Panc1 (cell line): Measurements from ENCODE around the gene LARP4B. TPM values are rescaled to one million over a fixed set of nuclear protein-coding genes. Genes with fewer than 3 reads are reported as not detected.
A peak's percentile ranks its signal among the peaks of the same experiment; 100 is the strongest.

Experiments
- ATAC-seq: fragments of 200-7000 bp; cut with Tn5 transposase; 2 replicates; pipeline ENCODE4 v1.9.1; 2020; ENCODE audit warnings: mild to moderate bottlenecking, moderate library complexity
- BruUV-seq: library from RNA; stranded (reverse); fragments of 400-500 nt; replicated peaks from 2 replicates; lab custom pipeline; 2021; lab: Mats Ljungman, UMichigan
- CTCF ChIA-PET: fragments of 300-600 bp; sonication (Branson Sonifier 250); formaldehyde crosslinking; loops from one replicate; lab custom pipeline; 2022; ENCODE audit warnings: antibody characterized with exemption; lab: Charles Lee
- POLR2A ChIA-PET: fragments of 300-600 bp; sonication (Branson Sonifier 250); formaldehyde crosslinking; loops from one replicate; lab custom pipeline; 2022; ENCODE audit warnings: antibody characterized with exemption; lab: Charles Lee
- DNase-seq: peaks from one replicate; pipeline ENCODE4 v3.0.0-alpha.2; 2010; ENCODE audit warnings: low read depth, low spot score
- H3K27ac ChIP-seq: 2 replicates; pipeline ENCODE4 v1.5.1; 2011; ENCODE audit warnings: mild to moderate bottlenecking, low read length, inconsistent platforms
- H3K27me3 ChIP-seq: fragments of 200-500 bp; sonication (Bioruptor generic); 2 replicates; pipeline ENCODE4 v1.6.0; 2014; ENCODE audit warnings: low read length, inconsistent platforms; ENCODE audit not compliant: control insufficient read depth, insufficient read depth
- H3K36me3 ChIP-seq: fragments of 200-500 bp; sonication (Bioruptor generic); 2 replicates; pipeline ENCODE4 v1.5.1; 2014; ENCODE audit warnings: inconsistent platforms, mild to moderate bottlenecking, low read length, moderate library complexity; ENCODE audit not compliant: control insufficient read depth, insufficient read depth
- H3K4me1 ChIP-seq: 2 replicates; pipeline ENCODE4 v1.5.1; 2011; ENCODE audit warnings: inconsistent platforms, mild to moderate bottlenecking, low read length, moderate library complexity; ENCODE audit not compliant: control insufficient read depth, insufficient read depth
- H3K4me3 ChIP-seq, 2 experiments: 2 replicates each; pipeline ENCODE4 v1.5.1; 2011 to 2012; ENCODE audit warnings: low read depth in 2 of 2, low read length in 2 of 2, mild to moderate bottlenecking in 2 of 2, inconsistent platforms in 1 of 2, moderate library complexity in 1 of 2
- H3K9me3 ChIP-seq: fragments of 200-500 bp; sonication (Bioruptor generic); 2 replicates; pipeline ENCODE4 v1.5.1; 2014; ENCODE audit warnings: low read depth, mild to moderate bottlenecking, inconsistent platforms, low read length, moderate library complexity; ENCODE audit not compliant: control insufficient read depth, insufficient read depth
- CTCF ChIP-seq: fragments of 450-650 bp; IDR thresholded peaks from 2 replicates; pipeline ENCODE4 v1.5.1; 2017; ENCODE audit warnings: mild to moderate bottlenecking
- POLR2AphosphoS5 ChIP-seq: IDR thresholded peaks from 2 replicates; pipeline ENCODE4 v1.6.1; 2012; ENCODE audit warnings: mild to moderate bottlenecking, low read depth, low read length, moderate library complexity
- REST ChIP-seq, 2 experiments: IDR thresholded peaks; 2 replicates each; pipeline ENCODE4 v1.6.1; 2011 to 2012; ENCODE audit warnings: low read depth in 2 of 2, control low read depth in 1 of 2, low read length in 1 of 2, mild to moderate bottlenecking in 1 of 2, moderate library complexity in 1 of 2; ENCODE audit not compliant: insufficient read depth in 1 of 2
- SIN3A ChIP-seq: IDR thresholded peaks from 2 replicates; pipeline ENCODE4 v1.6.1; 2012; ENCODE audit warnings: low read depth, mild to moderate bottlenecking, low read length, moderate library complexity, borderline replicate concordance; ENCODE audit not compliant: insufficient read depth
- TCF7L2 ChIP-seq: IDR thresholded peaks from 2 replicates; pipeline ENCODE4 v1.6.1; 2011; ENCODE audit warnings: mild to moderate bottlenecking, low read depth, low read length, inconsistent platforms
- in situ Hi-C: cut with HindIII; loops from 2 replicates; pipeline ENCODE4 v1.10.0; 2016; ENCODE audit warnings: low sequenced_read_pairs, low pct_unique_long_range_greater_than_20kb
- intact Hi-C: fragments of 100-400 bp; cut with micrococcal nuclease; formaldehyde crosslinking; loops from one replicate; pipeline ENCODE4 v1.10.0; 2022; ENCODE audit not compliant: unreplicated experiment
- total RNA-seq: library from RNA; stranded (reverse); gene quantifications from one replicate; pipeline ENCODE4 v1.2.1, GENCODE V29; 2021; ENCODE audit not compliant: unreplicated experiment

The LARP4B gene
- total RNA-seq, 1 experiment from 2014 or later: 87.0 TPM

- no peaks in the 10 kb centered on the region for H3K36me3 ChIP-seq
- in situ Hi-C loops: no loop called here
- ChIA-PET POLR2A (no interaction called here), CTCF (no interaction called here)
- no peak for TF ChIP-seq CTCF
- TF ChIP-seq POLR2AphosphoS5: no peak
- TF ChIP-seq SIN3A: no peak
- TF ChIP-seq REST (IDR thresholded peaks at IDR 0.05; ENCODE audit: insufficient read depth in 1 of 2, low read depth in 2 of 2, low read length in 1 of 2): no peak
- no peak for TF ChIP-seq TCF7L2
- H3K27ac ChIP-seq: no peak overlapping the region
- no peaks in the 10 kb centered on the region; the same call in 1 of the 2 replicates for H3K4me1 ChIP-seq
- no peak overlapping the region for H3K4me3 ChIP-seq
- H3K9me3 ChIP-seq: no peaks in the 10 kb centered on the region
- intact Hi-C loops: loop anchor here (10.0 kb wide), 1 partner anchor 86 kb away; no protein-coding TSS in a partner anchor
- H3K27me3 ChIP-seq: no peaks in the 10 kb centered on the region
- DNase-seq: no peak
- no TSS peak for BruUV-seq
- ATAC-seq: no peak
Measured at GRCh38 chr10:780536-781524, 150.7 kb downstream of the LARP4B start.

- in situ Hi-C loops (no loop called here), intact Hi-C loops (no loop called here)
- ATAC-seq: peak; percentile 33; the same call in 1 of the 2 replicates
- DNase-seq: no peak
- ChIA-PET POLR2A (no interaction called here), CTCF (no interaction called here)
- no peaks in the 10 kb centered on the region for H3K27me3 ChIP-seq
- no peak overlapping the region for H3K27ac ChIP-seq
- no peaks in the 10 kb centered on the region for H3K36me3 ChIP-seq
- H3K9me3 ChIP-seq: no peaks in the 10 kb centered on the region
- no TSS peak for BruUV-seq
- no peak overlapping the region for H3K4me3 ChIP-seq
- no peaks in the 10 kb centered on the region for H3K4me1 ChIP-seq
- TF ChIP-seq REST (IDR thresholded peaks at IDR 0.05; ENCODE audit: insufficient read depth in 1 of 2, low read depth in 2 of 2, low read length in 1 of 2) (no peak), CTCF (no peak), TCF7L2 (no peak), SIN3A (no peak), POLR2AphosphoS5 (no peak)
Measured at GRCh38 chr10:778626-779330, 152.7 kb downstream of the LARP4B start.
